GM18499 (cell line): ENCODE data around the gene DBN1.

Experiments used
- ATAC-seq: cut with Tn5 transposase; IDR thresholded peaks from one replicate; pipeline ENCODE4 v1.9.1; 2021; ENCODE audit warnings: moderate number of reproducible peaks; ENCODE audit not compliant: insufficient read depth, unreplicated experiment

DBN1 gene

DNA sequence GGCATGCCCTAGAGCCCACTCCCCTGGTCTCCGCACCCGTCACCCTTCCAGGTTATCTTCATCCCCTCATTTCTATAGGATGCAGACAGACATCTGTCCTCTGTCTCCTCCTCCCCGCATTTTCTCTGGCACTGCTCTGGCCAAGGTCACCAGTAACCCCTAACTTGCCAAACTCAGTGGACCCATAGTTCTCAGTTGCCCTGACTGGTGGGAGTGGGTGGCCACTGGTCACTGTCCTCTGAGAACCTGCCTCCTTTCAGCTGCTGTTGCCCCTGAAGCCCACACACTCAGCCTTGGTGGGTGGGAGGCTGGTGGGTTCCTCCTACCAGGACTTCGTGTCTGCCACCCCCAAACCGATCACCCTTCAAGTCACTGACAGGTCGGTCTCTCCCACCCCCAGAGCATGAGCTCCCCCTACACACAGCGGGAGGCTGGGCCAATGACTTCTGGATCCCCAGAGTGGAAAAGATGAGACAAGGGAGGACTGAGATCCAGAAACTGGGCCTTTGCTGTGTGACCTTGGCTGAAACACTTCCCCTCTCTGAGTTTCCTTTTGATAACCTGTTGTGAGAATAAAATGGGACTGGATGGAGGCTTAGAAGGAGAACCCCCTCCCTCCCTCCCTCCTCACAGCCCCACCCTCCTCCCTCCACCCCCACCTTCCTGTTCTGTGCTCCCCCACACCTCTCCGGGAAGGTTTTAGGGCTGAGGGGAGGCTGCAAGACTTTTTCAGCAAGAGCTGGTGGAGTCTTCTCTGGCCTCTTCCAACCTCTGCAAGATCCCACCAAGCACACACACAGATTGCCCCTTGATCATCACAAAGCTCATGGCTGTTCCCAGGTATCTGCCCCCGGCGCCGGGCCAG, 2.4 kb upstream of the DBN1 start:
- ATAC-seq = no peak

- ATAC-seq = no peak
These were observed 1.6 kb upstream of the DBN1 start for GRCh38 chr5:177474846-177475562.

DNA sequence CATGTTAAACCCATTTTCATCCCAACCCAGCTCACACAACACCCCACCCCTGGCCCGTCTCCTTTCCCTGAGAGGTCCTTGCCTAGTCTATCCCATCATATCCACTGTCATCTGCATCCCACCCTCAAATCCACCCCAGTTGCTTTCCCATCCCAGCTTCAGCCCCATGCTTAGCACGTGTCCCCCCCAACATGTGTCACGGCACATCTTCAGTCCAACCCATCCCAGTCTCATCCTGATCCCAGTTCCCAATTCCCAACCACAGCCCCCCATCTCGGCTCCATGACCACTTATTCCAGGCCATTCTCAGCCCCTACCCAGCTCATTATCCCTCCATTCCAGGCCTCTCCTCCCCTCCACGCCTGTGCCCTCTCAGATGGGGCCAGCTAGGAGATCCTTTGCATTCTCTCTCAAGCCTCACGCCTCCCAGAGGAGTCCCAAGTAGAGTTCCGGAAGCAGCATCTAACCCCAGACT, 605 bp upstream of the DBN1 start:
- ATAC-seq = no peak

GRCh38 chr5:177472460-177473442, 683 bp downstream of the DBN1 start:
- ATAC-seq = no peak

DNA sequence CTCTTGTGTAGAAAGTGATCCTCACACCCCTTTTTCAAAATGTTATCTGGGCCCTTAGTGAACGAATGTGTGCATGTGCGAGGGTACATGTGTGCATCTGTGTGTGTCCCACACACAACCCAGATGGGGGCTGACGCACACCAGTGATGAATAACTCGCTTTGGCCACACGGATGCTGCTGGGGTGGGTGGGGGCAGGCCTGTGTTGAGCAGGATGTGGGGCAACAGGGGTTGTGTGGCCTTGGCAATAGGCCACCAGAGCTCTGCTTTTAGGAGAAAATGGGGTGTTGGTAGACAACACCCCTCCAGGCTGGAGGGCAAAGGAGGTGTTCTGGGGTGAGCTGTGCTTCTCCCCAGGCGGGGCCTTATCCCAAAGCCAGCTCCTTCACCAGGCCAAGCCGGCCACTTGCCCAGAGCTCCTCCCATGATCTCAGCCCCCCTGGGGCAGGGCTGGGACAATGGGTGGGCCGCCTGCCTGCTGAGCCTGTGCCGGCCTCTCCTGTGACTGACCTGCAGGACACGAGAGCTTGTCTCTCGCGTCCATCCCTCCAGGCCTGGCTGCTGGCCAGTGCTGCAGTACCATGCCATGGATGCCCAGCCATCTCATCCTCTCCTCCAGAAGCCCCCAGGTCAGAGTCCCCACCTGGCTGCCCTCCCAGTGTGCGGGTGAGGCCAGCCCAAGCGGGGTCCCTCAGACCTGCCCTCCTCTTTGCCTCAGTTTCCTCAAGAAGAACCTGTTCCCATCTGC, 1.7 kb downstream of the DBN1 start:
- no peak for ATAC-seq

- ATAC-seq = no peak
These were observed 2.5 kb downstream of the DBN1 start for GRCh38 chr5:177470759-177471536.

- no peak for ATAC-seq
These were observed 3.5 kb downstream of the DBN1 start for GRCh38 chr5:177469750-177470525.

DNA sequence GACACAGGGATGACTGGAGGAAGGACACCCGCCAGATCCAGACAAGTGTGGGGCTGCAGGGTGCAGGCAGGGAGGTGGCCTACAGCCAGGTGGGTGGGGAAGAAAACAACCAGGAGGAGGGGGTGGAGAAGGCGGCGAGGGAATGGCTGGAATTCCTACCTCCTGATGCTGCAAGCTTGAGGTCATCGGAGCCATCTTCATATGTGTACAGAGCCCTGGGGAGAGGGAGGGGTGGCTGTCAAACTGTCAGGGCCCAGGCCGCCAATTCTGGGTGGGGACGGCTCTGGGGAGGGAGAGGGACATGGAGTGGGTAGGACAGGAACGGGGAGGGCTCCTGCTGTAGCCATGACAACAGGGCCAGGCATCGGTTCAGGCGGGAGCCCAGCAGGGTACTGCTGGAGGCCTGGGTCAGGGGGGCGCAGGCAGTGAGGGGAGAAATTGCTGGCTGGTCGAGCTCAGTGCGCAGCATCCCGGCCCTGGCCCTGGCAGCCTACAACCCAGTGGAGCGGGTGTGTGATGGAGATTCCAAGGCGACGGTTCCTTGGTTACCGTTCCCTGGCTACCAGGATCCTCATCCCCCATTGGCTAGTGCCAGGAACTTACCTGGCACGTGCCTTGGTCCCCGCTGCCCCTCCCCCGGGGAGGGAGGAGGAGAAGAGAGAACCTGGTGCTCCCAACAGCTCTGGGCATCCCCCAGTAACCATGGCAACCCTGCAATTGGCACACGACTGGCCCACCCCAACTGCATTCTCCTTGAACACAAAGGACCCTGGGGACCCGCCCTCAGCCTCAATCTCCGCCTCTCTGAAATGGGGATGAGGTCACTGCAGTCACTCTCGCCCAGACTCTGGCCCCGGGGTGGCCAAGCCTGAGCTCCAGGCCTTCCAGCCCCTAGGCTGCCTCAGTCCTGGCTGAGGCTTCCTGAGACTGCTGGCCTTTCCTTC, 4.5 kb downstream of the DBN1 start:
- no peak for ATAC-seq

- no peak for ATAC-seq
These were observed 5.1 kb downstream of the DBN1 start for GRCh38 chr5:177468329-177468684.

GRCh38 chr5:177467436-177467835, 6.0 kb downstream of the DBN1 start:
- ATAC-seq = no peak

GRCh38 chr5:177466861-177467260, 6.6 kb downstream of the DBN1 start:
- ATAC-seq = no peak

DNA sequence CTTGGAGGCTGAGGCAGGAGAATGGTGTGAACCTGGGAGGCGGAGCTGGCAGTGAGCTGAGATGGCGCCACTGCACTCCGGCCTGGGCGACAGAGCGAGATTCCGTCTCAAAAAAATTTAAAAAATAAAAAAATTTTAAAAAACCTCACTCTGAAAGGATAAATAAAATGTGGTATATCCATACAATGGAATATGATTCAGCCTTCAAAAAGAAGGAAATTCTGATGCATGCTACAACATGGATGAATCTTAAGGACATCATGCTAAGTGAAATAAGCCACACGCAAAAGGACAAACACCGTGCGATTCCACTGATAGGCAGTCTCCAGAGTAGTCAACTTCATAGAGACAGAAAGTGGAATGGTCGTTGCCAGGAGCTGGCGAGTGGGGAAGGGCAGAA, 8.4 kb downstream of the DBN1 start:
- ATAC-seq = no peak

GRCh38 chr5:177462021-177462670, 11.3 kb downstream of the DBN1 start:
- no peak for ATAC-seq

DNA sequence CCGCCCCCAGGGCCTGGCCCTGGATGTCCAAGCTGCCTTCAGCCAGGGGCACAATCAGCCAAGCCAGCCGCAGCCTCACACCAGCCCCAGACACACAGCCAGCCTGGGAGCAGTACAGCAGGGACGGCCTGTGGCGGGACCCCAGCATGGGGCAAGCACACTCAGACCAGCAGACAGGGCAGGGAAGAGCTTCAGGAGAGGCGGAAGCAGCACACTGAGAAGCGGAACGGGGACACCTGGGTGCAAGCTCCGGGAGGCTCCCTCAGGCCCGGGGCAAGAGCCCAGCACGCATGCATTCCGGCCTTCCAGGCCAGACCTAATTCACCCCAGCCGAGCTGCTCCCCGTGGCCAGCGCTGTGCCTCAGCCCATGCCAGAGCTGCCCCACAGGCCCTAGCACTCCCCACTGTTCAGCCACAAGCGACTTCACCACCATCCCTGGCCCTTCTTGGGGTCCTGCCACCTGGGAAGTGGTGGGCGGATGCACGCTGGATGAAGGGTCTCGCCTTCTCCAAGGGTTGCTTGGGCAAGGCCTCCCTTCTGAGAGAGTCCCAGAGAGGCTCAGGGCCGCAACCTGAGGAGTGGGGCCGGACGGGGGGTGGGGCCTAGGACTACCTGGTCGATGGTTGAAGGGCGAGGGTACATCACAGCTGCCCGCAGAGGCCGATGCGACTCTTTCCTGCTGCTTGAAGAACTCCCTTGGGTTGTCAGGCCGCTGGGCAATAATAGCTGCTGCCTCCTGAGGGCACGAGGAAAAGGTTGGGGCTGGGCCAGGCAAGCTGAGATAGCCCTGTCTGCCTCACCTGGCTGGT, 13.4 kb downstream of the DBN1 start:
- no peak for ATAC-seq

- no peak for ATAC-seq
These were observed 14.1 kb downstream of the DBN1 start for GRCh38 chr5:177459357-177459756.

GRCh38 chr5:177458912-177459350, 14.5 kb downstream of the DBN1 start:
- no peak for ATAC-seq
